PFSK-1 (cell line): Measurements from ENCODE around the gene ICE2.

Experiments
- FOXP2 ChIP-seq: optimal IDR thresholded peaks from 2 replicates; pipeline ENCODE3; 2011; ENCODE audit warnings: borderline replicate concordance, control low read depth, inconsistent platforms; ENCODE audit not compliant: insufficient read depth; ENCODE audit errors: extremely low read length, extremely low read depth
- POLR2AphosphoS5 ChIP-seq: IDR thresholded peaks from 2 replicates; pipeline ENCODE4 v1.6.1; 2012; ENCODE audit warnings: low read depth, mild to moderate bottlenecking, control low read depth, low read length, moderate library complexity
- REST ChIP-seq, 2 experiments: IDR thresholded peaks; 2 replicates each; pipeline versions ENCODE4 v1.6.1 to v1.8.0; 2011 to 2012; ENCODE audit warnings: low read depth in 2 of 2, low read length in 2 of 2, control low read depth in 1 of 2, inconsistent platforms in 1 of 2, mild to moderate bottlenecking in 1 of 2, moderate library complexity in 1 of 2; ENCODE audit not compliant: insufficient read depth in 1 of 2
- SIN3A ChIP-seq: IDR thresholded peaks from 2 replicates; pipeline ENCODE4 v1.6.1; 2012; ENCODE audit warnings: mild to moderate bottlenecking, low read length, moderate library complexity, borderline replicate concordance; ENCODE audit not compliant: insufficient read depth
- TAF1 ChIP-seq: IDR thresholded peaks from 2 replicates; pipeline ENCODE4 v1.6.1; 2012; ENCODE audit warnings: low read length, control low read depth, borderline replicate concordance; ENCODE audit not compliant: insufficient read depth

The ICE2 gene

GRCh38 chr15:60519218-60519617 lies 40.3 kb upstream of the ICE2 start:
- TF ChIP-seq TAF1, result no peak
- TF ChIP-seq POLR2AphosphoS5, result no peak
- no peak for TF ChIP-seq FOXP2
- TF ChIP-seq REST (IDR thresholded peaks at IDR 0.05; ENCODE audit: insufficient read depth in 1 of 2, low read depth in 2 of 2, low read length in 2 of 2), result no peak
- TF ChIP-seq SIN3A, result no peak

GRCh38 chr15:60518511-60518910 lies 39.6 kb upstream of the ICE2 start:
- no peak for TF ChIP-seq TAF1
- no peak for TF ChIP-seq SIN3A
- TF ChIP-seq REST (IDR thresholded peaks at IDR 0.05; ENCODE audit: insufficient read depth in 1 of 2, low read depth in 2 of 2, low read length in 2 of 2), result no peak
- TF ChIP-seq POLR2AphosphoS5, result no peak
- TF ChIP-seq FOXP2, result no peak

- TF ChIP-seq REST (IDR thresholded peaks at IDR 0.05; ENCODE audit: insufficient read depth in 1 of 2, low read depth in 2 of 2, low read length in 2 of 2) (no peak), TAF1 (no peak), SIN3A (no peak), POLR2AphosphoS5 (no peak), FOXP2 (no peak)
Measured at GRCh38 chr15:60514261-60514881, 35.4 kb upstream of the ICE2 start.

- TF ChIP-seq REST (IDR thresholded peaks at IDR 0.05; ENCODE audit: insufficient read depth in 1 of 2, low read depth in 2 of 2, low read length in 2 of 2) (no peak), FOXP2 (no peak), SIN3A (no peak)
Measured at GRCh38 chr15:60513676-60514075, 34.7 kb upstream of the ICE2 start.

- TF ChIP-seq TAF1, result no peak
- TF ChIP-seq POLR2AphosphoS5, result no peak
- no peak for TF ChIP-seq REST (IDR thresholded peaks at IDR 0.05; ENCODE audit: insufficient read depth in 1 of 2, low read depth in 2 of 2, low read length in 2 of 2)
Measured at GRCh38 chr15:60512937-60513336, 34.0 kb upstream of the ICE2 start.
